Measurements from ENCODE around the gene ARHGEF28.

The ARHGEF28 gene

GRCh38 chr5:73943397-73943796, 317.4 kb downstream of the ARHGEF28 start:
- H3K4me3 ChIP-seq (ENCODE audit: low read length): no peak overlapping the region
- TF ChIP-seq CTCF (conservative IDR thresholded peaks at IDR 0.05; ENCODE audit: low read depth, low read length): no peak
- DNase-seq (ENCODE audit: low read depth): no peak

GRCh38 chr5:73944581-73944980, 318.6 kb downstream of the ARHGEF28 start:
- H3K4me3 ChIP-seq (ENCODE audit: low read length): no peak overlapping the region
- no peak for DNase-seq (ENCODE audit: low read depth)
- no peak for TF ChIP-seq CTCF (conservative IDR thresholded peaks at IDR 0.05; ENCODE audit: low read depth, low read length)

GRCh38 chr5:73945505-73945904, 319.5 kb downstream of the ARHGEF28 start:
- TF ChIP-seq CTCF (conservative IDR thresholded peaks at IDR 0.05; ENCODE audit: low read depth, low read length): peak; percentile 43
- DNase-seq (ENCODE audit: low read depth): no peak
- H3K4me3 ChIP-seq (ENCODE audit: low read length): no peak overlapping the region

- DNase-seq (ENCODE audit: low read depth): no peak
- no peak overlapping the region for H3K4me3 ChIP-seq (ENCODE audit: low read length)
- TF ChIP-seq CTCF (conservative IDR thresholded peaks at IDR 0.05; ENCODE audit: low read depth, low read length): no peak
Observed at GRCh38 chr5:73946278-73946677, 320.3 kb downstream of the ARHGEF28 start.

- DNase-seq (ENCODE audit: low read depth): no peak
- no peak for TF ChIP-seq CTCF (conservative IDR thresholded peaks at IDR 0.05; ENCODE audit: low read depth, low read length)
- no peak overlapping the region for H3K4me3 ChIP-seq (ENCODE audit: low read length)
Observed at GRCh38 chr5:73946919-73947602, 321.1 kb downstream of the ARHGEF28 start.

GRCh38 chr5:73947906-73948640, 322.1 kb downstream of the ARHGEF28 start:
- peak; percentile 63 for DNase-seq (ENCODE audit: low read depth)
- no peak for TF ChIP-seq CTCF (conservative IDR thresholded peaks at IDR 0.05; ENCODE audit: low read depth, low read length)
- H3K4me3 ChIP-seq (ENCODE audit: low read length): no peak overlapping the region

GRCh38 chr5:73948720-73949119, 322.7 kb downstream of the ARHGEF28 start:
- TF ChIP-seq CTCF (conservative IDR thresholded peaks at IDR 0.05; ENCODE audit: low read depth, low read length): no peak
- H3K4me3 ChIP-seq (ENCODE audit: low read length): no peak overlapping the region
- DNase-seq (ENCODE audit: low read depth): peak; percentile 26
